Psoas muscle (tissue), 8 donors: Measurements from ENCODE around the gene FBXL13. TPM values are rescaled to one million over a fixed set of nuclear protein-coding genes. Genes with fewer than 3 reads are reported as not detected.
"Not testable (repeated sequence)": the region's sequence is repeated elsewhere in the genome, so short reads cannot be mapped to it uniquely, and the experiment has no call there.

Experiments
- ATAC-seq, 4 donors: fragments of 200-7000 bp; cut with Tn5 transposase; one replicate each; pipeline ENCODE4 v1.9.1; 2020; ENCODE audit warnings: moderate library complexity in 3 of 4, mild to moderate bottlenecking in 2 of 4
- DNase-seq, 2 donors: peaks; one replicate each; pipeline ENCODE4 v3.0.0-alpha.2; 2020
- H3K27ac ChIP-seq: fragments of 200-600 bp; one replicate; pipeline ENCODE4 v1.8.0; 2022
- H3K27me3 ChIP-seq, 3 donors: fragments of 200-600 bp in 1 of 3; one replicate each; pipeline versions ENCODE4 v1.6.1 to v1.8.0; 2013 to 2022; ENCODE audit warnings: low read length in 2 of 3, mild to moderate bottlenecking in 2 of 3, moderate library complexity in 1 of 3; ENCODE audit not compliant: insufficient read depth in 3 of 3
- H3K36me3 ChIP-seq, 2 donors: fragments of 200-600 bp in 1 of 2; one replicate each; pipeline versions ENCODE4 v1.6.1 to v1.8.0; 2013 to 2022; ENCODE audit warnings: low read depth in 1 of 2, mild to moderate bottlenecking in 1 of 2, moderate library complexity in 1 of 2; ENCODE audit not compliant: insufficient read depth in 1 of 2
- H3K4me1 ChIP-seq: fragments of 200-600 bp; one replicate; pipeline ENCODE4 v1.8.0; 2022
- H3K4me3 ChIP-seq: fragments of 200-600 bp; one replicate; pipeline ENCODE4 v1.8.0; 2022; ENCODE audit warnings: mild to moderate bottlenecking
- H3K9me3 ChIP-seq: fragments of 200-600 bp; one replicate; pipeline ENCODE4 v1.8.0; 2022
- WGBS, 3 donors: extraction: QIAGEN DNeasy Blood & Tissue Kit; methylation state at CpG; one replicate each; pipeline versions ENCODE4 v1.1.6 to v1.1.7; 2013; 5-methylcytosine and 5-hydroxymethylcytosine counted together
- intact Hi-C, 2 donors: fragments of 100-400 bp; cut with DNase I; formaldehyde crosslinking; loops; one replicate each; pipeline versions ENCODE4 v1.11.0 to v1.14.2; 2022
- polyA plus RNA-seq, 3 donors: library from polyadenylated mRNA; stranded (reverse); fragments of 200-250 nt; gene quantifications; one replicate each; pipeline ENCODE4 v1.2.3, GENCODE V29; 2013
- total RNA-seq, 4 donors: library from RNA; stranded (reverse); fragmentation: NEBNext Ultra II Directional in 2 of 4; extraction: Animal tissue kit (Norgen Biotek cat#: 25700) in 2 of 4; gene quantifications; one replicate each; pipeline versions ENCODE4 v1.2.1 to v1.2.4, GENCODE V29; 2021 to 2023
- TF ChIP-seq, protein P1 (sequence below): fragments of 200-600 bp; IDR thresholded peaks from one replicate; pipeline ENCODE4 v1.8.0; 2022; ENCODE audit warnings: antibody characterized with exemption
- donor health status: healthy with polysubstance abuse.
- donor health status: DM: no; HTN: no; CAD: no; lungs with moderate emphysema.
- donor health status: Bipolar disorder and iron deficiency.
- donor health status: healthy.
- donor health status: DM: yes; HTN: yes; CAD: no.
- donor health status: DM: no; HTN: no; CAD: no.
- donor health status: DM: no; HTN: no; CAD: no.
- donor health status: DM: yes; HTN: yes; CAD: no.

The FBXL13 gene
- total and polyA plus RNA-seq, 7 donors = 0.13 to 0.52 (median 0.28) TPM; not detected in 1

DNA sequence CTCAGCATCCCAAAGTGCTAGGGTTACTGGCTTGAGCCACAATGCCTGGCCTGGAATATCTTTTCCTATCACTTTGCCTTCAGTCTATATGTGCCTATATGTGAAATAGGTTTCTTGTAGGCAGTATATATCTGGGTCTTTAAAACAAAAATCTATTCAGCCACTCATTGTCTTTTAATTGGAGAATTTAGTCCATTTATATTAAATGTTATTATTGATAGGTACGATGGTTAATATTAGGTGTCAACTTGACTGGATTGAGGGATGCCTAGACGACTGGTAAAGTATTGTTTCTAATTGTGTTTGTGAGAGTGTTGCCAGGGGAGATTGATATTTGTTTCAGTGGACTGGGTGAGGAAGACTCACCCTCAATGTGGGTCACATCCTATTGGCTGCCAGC lies 73.4 kb downstream of the FBXL13 start:
- ATAC-seq = no peak
- intact Hi-C loops = no loop called here
- Histone ChIP-seq H3K4me1 (no peaks in the 10 kb centered on the region), H3K27ac (no peak overlapping the region), H3K36me3 (no peaks in the 10 kb centered on the region), H3K4me3 (no peak overlapping the region), H3K27me3 (no peaks in the 10 kb centered on the region), H3K9me3 (peaks cover 13% of the 10 kb centered on the region)
- DNase-seq = no peak
- 85 to 93% (median 89%) methylated on average over 2 of the region's 2 CpGs for WGBS, 3 donors
- TF ChIP-seq, protein P1, sequence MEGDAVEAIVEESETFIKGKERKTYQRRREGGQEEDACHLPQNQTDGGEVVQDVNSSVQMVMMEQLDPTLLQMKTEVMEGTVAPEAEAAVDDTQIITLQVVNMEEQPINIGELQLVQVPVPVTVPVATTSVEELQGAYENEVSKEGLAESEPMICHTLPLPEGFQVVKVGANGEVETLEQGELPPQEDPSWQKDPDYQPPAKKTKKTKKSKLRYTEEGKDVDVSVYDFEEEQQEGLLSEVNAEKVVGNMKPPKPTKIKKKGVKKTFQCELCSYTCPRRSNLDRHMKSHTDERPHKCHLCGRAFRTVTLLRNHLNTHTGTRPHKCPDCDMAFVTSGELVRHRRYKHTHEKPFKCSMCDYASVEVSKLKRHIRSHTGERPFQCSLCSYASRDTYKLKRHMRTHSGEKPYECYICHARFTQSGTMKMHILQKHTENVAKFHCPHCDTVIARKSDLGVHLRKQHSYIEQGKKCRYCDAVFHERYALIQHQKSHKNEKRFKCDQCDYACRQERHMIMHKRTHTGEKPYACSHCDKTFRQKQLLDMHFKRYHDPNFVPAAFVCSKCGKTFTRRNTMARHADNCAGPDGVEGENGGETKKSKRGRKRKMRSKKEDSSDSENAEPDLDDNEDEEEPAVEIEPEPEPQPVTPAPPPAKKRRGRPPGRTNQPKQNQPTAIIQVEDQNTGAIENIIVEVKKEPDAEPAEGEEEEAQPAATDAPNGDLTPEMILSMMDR = no peak

DNA sequence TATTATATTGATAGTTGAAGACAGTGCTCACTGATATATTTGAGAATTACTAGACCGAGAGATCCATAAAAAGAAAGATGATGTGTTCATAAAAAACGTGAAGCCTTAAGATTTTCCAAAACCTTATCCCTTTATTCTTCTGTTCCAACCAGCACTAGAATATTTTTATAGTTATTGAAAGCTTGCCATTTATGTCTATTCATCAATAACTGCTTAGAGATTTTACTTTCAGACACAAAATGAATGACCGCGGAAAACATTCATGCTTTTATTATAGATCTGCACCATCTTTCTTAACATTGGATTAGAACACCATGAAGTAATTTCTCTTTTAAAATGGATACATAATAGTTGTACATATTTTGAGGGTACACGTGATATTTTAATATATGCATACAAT lies 77.6 kb downstream of the FBXL13 start:
- no peak for DNase-seq
- no peaks in the 10 kb centered on the region for H3K36me3 ChIP-seq
- TF ChIP-seq, protein P1 = no peak
- intact Hi-C loops = no loop called here
- H3K27me3 ChIP-seq = no peaks in the 10 kb centered on the region
- peaks cover 4% of the 10 kb centered on the region for H3K4me1 ChIP-seq
- WGBS, 3 donors = 90 to 95% (median 94%) methylated on average over 5 of the region's 5 CpGs
- no peak overlapping the region for H3K27ac ChIP-seq
- peaks cover 2% of the 10 kb centered on the region for H3K9me3 ChIP-seq
- ATAC-seq = no peak
- H3K4me3 ChIP-seq = no peak overlapping the region

DNA sequence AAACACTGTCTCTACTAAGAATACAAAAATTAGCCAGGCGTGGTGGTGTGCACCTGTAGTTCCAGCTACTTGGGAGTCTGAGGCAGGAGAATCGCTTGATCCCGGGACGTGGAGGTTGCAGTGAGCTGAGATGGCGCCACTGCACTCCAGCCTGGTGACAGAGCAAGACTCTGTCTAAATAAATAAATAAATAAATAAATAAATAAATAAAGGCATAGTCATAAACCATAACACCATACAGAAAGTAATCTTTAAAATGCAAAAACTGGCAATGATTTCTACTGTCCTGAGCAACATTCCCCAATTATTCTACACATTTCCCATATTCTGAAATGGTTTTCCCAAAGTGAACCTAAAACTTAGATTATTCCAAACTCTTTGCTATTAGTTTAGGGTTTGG lies 79.0 kb downstream of the FBXL13 start:
- DNase-seq, H3K36me3 ChIP-seq, intact Hi-C loops, H3K4me3 ChIP-seq, H3K4me1 ChIP-seq, ATAC-seq, H3K27ac ChIP-seq, H3K27me3 ChIP-seq, H3K9me3 ChIP-seq: not testable (repeated sequence)
- 98 to 99% (median 99%) methylated on average over 5 of the region's 5 CpGs for WGBS, 3 donors

DNA sequence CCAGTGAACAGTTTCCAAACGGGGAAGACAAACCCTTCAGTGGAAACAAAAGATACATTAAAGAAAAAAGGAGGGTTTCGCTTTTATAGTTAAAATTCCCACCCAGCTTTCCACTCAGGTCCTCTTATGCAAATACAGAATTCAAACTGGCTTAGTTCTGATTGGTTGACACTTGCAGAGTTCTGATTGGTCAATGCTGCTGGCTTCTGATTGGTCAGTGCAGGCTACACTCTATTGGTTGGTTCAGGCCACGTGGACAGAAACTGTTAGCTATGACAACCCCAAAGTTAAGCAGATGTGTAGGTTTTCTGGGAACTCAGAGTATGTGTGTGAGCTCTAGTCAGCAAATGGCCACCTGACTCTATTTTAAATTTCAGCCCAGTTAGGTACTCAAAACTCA lies 80.0 kb downstream of the FBXL13 start:
- 82 to 94% (median 84%) methylated on average over 3 of the region's 3 CpGs for WGBS, 3 donors

DNA sequence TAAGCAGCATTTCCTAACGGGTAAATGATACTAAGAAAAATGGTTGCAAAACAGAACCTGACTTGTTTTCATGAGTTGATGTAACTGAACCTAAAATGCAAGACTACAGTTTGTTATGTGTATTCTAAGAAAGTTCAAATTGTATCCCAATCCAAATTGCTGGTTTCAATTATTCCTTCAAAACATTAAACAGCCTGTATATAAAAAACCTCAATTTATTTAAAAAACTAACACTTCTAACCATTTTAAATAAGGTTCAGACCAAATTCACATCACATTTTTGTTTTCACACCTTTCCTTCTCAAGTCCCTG lies 80.9 kb downstream of the FBXL13 start:
- Histone ChIP-seq H3K4me3 (no peak overlapping the region), H3K27me3 (no peaks in the 10 kb centered on the region), H3K27ac (no peak overlapping the region), H3K4me1 (peaks cover 4% of the 10 kb centered on the region), H3K9me3 (no peaks in the 10 kb centered on the region), H3K36me3 (no peaks in the 10 kb centered on the region)
- TF ChIP-seq, protein P1 = no peak
- WGBS, 3 donors = 11 to 18% (median 12%) methylated on average over 1 of the region's 1 CpG
- DNase-seq (no peak), ATAC-seq (no peak)
- intact Hi-C loops = no loop called here

More for the DNA sequence above, 80.0 kb downstream of the FBXL13 start:
- Histone ChIP-seq H3K27ac (no peak overlapping the region), H3K4me1 (peaks cover 4% of the 10 kb centered on the region), H3K27me3 (no peaks in the 10 kb centered on the region), H3K4me3 (no peak overlapping the region), H3K36me3 (no peaks in the 10 kb centered on the region), H3K9me3 (no peaks in the 10 kb centered on the region)
- no peak for DNase-seq
- intact Hi-C loops = no loop called here
- ATAC-seq = no peak
- TF ChIP-seq, protein P1 = no peak
